HG03045 (cell line): ENCODE results near the gene ARHGAP32.

ENCODE experiments used
- ATAC-seq: cut with Tn5 transposase; IDR thresholded peaks from one replicate; pipeline ENCODE4 v1.9.1; 2021; ENCODE audit warnings: mild to moderate bottlenecking, moderate library complexity; ENCODE audit not compliant: unreplicated experiment

The ARHGAP32 gene

GRCh38 chr11:128916681-128917080, 275.4 kb downstream of the ARHGAP32 start:
- no peak for ATAC-seq

DNA sequence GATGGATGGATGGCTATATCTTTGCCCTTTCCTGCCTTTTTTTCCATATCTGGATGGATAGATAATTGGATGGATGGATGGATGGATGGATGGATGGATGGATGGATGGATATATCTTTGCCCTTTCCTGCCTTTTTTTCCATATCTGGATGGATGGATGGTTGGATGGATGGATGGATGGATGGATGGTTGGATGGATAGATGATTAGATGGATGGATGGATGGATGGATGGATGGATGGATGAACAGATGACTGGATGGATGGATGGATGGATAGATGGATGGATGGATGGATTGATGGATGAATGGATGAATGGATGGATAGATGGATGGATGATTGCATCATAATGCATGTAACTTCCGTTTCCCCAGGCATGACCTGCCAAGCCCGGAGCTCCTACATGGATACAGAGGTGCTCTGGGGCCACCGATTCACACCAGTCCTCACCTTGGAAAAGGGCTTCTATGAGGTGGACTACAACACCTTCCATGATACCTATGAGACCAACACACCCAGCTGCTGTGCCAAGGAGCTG, 276.0 kb downstream of the ARHGAP32 start:
- no peak for ATAC-seq

DNA sequence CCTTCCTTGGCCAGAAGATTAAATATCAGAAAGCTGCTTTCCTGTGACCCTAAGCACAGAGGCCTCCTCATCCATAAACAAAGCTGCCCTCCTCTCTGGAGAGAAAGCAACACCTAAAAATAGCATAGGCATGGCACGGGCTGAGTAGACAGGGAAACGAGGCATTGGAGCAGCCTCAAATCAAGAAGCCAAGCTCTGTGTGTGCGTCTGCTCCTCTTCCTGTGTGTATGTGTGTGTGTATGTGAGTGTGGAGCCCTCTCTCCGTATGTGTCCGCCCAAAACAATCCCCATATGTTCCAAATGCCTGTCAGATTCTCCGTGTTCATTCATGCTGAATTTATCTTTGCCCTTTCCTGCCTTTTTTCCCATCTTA, 277.0 kb downstream of the ARHGAP32 start:
- ATAC-seq = no peak
